IMR-90 (cell line): ENCODE measurements around the gene OTUD6A.

Experiments used
- CTCF ChIP-seq: conservative IDR thresholded peaks from 2 replicates; pipeline ENCODE4 v1.5.1; 2012; ENCODE audit warnings: mild to moderate bottlenecking, low read depth, low read length, improper control_type of control experiment
- MAZ ChIP-seq: IDR thresholded peaks from 2 replicates; pipeline ENCODE4 v1.6.1; 2012; ENCODE audit warnings: low read depth, mild to moderate bottlenecking, low read length, improper control_type of control experiment, moderate library complexity, borderline replicate concordance
- MXI1 ChIP-seq: IDR thresholded peaks from 2 replicates; pipeline ENCODE4 v1.6.1; 2012; ENCODE audit warnings: low read depth, mild to moderate bottlenecking, low read length, moderate library complexity, borderline replicate concordance
- RAD21 ChIP-seq: IDR thresholded peaks from 2 replicates; pipeline ENCODE4 v1.6.1; 2012; ENCODE audit warnings: low read length, improper control_type of control experiment
- RCOR1 ChIP-seq: IDR thresholded peaks from 2 replicates; pipeline ENCODE4 v1.6.1; 2012; ENCODE audit warnings: mild to moderate bottlenecking, low read length, improper control_type of control experiment; ENCODE audit not compliant: insufficient replicate concordance
- RFX5 ChIP-seq: IDR thresholded peaks from 2 replicates; pipeline ENCODE4 v1.8.0; 2012; ENCODE audit warnings: low read depth, mild to moderate bottlenecking, low read length, moderate library complexity

GRCh38 chrX:70038515-70038914 is 23.7 kb upstream of the OTUD6A start:
- TF ChIP-seq RAD21 (no peak), RFX5 (no peak), MAZ (no peak), CTCF (no peak), RCOR1 (no peak), MXI1 (no peak)
